ENCODE measurements around the gene TM7SF3.

TM7SF3 gene

GRCh38 chr12:26935636-26936378 lies 78.4 kb downstream of the TM7SF3 start:
- DNase-seq = no peak

GRCh38 chr12:26929590-26929989 lies 84.6 kb downstream of the TM7SF3 start:
- no peak for DNase-seq

- no peak for DNase-seq
These were observed 85.5 kb downstream of the TM7SF3 start for GRCh38 chr12:26928661-26929060.

Data from nucleus accumbens (tissue), 56 donors.